HG03575 (cell line): ENCODE results near the gene PTCHD1.

Experiments used
- ATAC-seq: cut with Tn5 transposase; IDR thresholded peaks from one replicate; pipeline ENCODE4 v1.9.1; 2021; ENCODE audit not compliant: unreplicated experiment, insufficient number of reproducible peaks, low FRiP score; ENCODE audit errors: extremely low read depth

PTCHD1 gene

GRCh38 chrX:23389196-23389792, 54.6 kb downstream of the PTCHD1 start:
- no peak for ATAC-seq

GRCh38 chrX:23390979-23391378, 56.3 kb downstream of the PTCHD1 start:
- ATAC-seq, result no peak

GRCh38 chrX:23392195-23392594, 57.5 kb downstream of the PTCHD1 start:
- no peak for ATAC-seq

DNA sequence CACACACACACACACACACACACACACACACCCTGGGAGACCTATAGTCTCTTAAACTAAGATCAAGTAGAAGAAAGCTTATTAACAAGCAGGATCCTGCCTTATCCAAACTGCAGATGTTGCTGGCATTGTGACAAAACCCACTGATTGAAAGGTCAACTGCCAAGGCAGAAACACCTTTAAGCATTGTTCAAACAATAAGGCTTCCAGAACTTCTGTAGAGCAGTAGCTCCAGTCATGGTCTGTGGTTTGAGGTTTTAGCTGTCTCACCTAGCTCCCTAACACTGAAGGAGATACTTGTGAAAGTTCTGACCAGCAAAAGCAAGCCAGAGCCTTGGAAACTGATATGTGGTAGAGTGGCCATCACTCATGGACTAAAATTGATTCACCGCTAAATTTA, 59.8 kb downstream of the PTCHD1 start:
- no peak for ATAC-seq

- no peak for ATAC-seq
Measured at GRCh38 chrX:23396263-23396662, 61.6 kb downstream of the PTCHD1 start.

DNA sequence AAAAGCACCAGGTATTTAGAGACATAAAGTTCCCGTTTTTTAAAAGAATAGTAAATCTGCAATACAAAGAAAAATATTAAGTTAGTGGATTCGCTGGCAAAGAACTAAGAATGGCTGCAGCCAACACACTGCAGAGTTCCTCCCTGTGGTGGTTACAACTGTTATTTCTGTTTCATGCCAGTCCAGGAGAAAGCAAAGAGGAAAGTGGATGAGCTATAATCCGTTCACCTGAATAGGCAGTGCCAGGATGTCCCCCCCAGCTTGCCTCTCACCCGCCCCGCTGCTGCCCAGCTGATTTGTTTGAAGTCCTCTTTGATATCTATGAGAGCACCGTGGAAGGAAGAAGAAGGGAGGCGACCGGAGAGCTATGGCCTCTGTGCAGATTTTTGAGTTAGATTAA, 63.9 kb downstream of the PTCHD1 start:
- ATAC-seq, result no peak

GRCh38 chrX:23403849-23404248, 69.2 kb downstream of the PTCHD1 start:
- ATAC-seq, result no peak

- ATAC-seq, result no peak
Measured at GRCh38 chrX:23422912-23423311, 88.3 kb downstream of the PTCHD1 start.

- no peak for ATAC-seq
Measured at GRCh38 chrX:23434356-23434884, 99.8 kb downstream of the PTCHD1 start.

- ATAC-seq, result no peak
Measured at GRCh38 chrX:23435108-23435507, 100.5 kb downstream of the PTCHD1 start.

GRCh38 chrX:23435575-23435974, 100.9 kb downstream of the PTCHD1 start:
- ATAC-seq, result no peak

DNA sequence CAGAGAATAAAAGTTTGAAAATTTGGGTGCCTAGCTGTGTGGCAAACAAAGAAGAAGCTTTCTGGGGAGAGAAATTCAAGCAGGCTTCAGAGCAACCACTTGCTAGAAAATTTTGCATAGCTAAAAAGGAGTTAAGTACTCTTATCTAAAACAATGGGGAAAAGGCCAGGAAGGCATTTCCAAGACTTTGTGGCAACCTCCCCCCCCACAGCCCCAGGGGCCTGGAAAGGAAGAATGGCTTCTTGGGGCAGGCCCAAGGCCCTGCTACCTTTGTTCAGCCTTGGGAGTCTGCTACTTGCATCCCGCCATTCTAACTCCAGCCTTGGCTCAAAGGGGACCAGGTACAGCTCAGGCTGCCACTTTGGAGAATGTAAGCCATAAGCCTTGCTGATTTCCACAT, 102.2 kb downstream of the PTCHD1 start:
- no peak for ATAC-seq

DNA sequence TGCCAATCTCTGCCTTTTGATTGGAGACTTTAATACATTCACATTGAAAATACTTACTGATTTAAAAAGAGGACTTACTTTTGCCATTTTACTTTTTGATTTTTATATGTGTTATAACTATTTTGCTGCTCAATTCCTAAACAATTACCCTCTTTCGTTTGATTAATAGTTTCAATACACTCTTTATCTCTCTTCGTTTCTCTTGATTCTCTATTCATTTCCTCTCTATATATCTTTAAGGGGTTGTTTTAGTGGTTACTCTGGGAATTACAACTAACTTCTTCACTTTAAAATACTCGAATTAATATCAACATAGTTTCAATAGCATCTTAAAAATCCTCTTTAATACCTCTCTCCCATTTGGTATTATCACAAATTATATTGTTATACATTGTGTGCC, 116.6 kb downstream of the PTCHD1 start:
- ATAC-seq, result no peak
